Psoas muscle (tissue), 8 donors: Measurements from ENCODE around the gene RAB3D. TPM values are rescaled to one million over a fixed set of nuclear protein-coding genes. Genes with fewer than 3 reads are reported as not detected.

Experiments used
- ATAC-seq, 4 donors: fragments of 200-7000 bp; cut with Tn5 transposase; one replicate each; pipeline ENCODE4 v1.9.1; 2020; ENCODE audit warnings: moderate library complexity in 3 of 4, mild to moderate bottlenecking in 2 of 4
- DNase-seq, 2 donors: peaks; one replicate each; pipeline ENCODE4 v3.0.0-alpha.2; 2020
- H3K27ac ChIP-seq: fragments of 200-600 bp; one replicate; pipeline ENCODE4 v1.8.0; 2022
- H3K27me3 ChIP-seq, 3 donors: fragments of 200-600 bp in 1 of 3; one replicate each; pipeline versions ENCODE4 v1.6.1 to v1.8.0; 2013 to 2022; ENCODE audit warnings: low read length in 2 of 3, mild to moderate bottlenecking in 2 of 3, moderate library complexity in 1 of 3; ENCODE audit not compliant: insufficient read depth in 3 of 3
- H3K36me3 ChIP-seq, 2 donors: fragments of 200-600 bp in 1 of 2; one replicate each; pipeline versions ENCODE4 v1.6.1 to v1.8.0; 2013 to 2022; ENCODE audit warnings: low read depth in 1 of 2, mild to moderate bottlenecking in 1 of 2, moderate library complexity in 1 of 2; ENCODE audit not compliant: insufficient read depth in 1 of 2
- H3K4me1 ChIP-seq: fragments of 200-600 bp; one replicate; pipeline ENCODE4 v1.8.0; 2022
- H3K4me3 ChIP-seq: fragments of 200-600 bp; one replicate; pipeline ENCODE4 v1.8.0; 2022; ENCODE audit warnings: mild to moderate bottlenecking
- H3K9me3 ChIP-seq: fragments of 200-600 bp; one replicate; pipeline ENCODE4 v1.8.0; 2022
- WGBS, 3 donors: extraction: QIAGEN DNeasy Blood & Tissue Kit; methylation state at CpG; one replicate each; pipeline versions ENCODE4 v1.1.6 to v1.1.7; 2013; 5-methylcytosine and 5-hydroxymethylcytosine counted together
- intact Hi-C, 2 donors: fragments of 100-400 bp; cut with DNase I; formaldehyde crosslinking; loops; one replicate each; pipeline versions ENCODE4 v1.11.0 to v1.14.2; 2022
- polyA plus RNA-seq, 3 donors: library from polyadenylated mRNA; stranded (reverse); fragments of 200-250 nt; gene quantifications; one replicate each; pipeline ENCODE4 v1.2.3, GENCODE V29; 2013
- total RNA-seq, 4 donors: library from RNA; stranded (reverse); fragmentation: NEBNext Ultra II Directional in 2 of 4; extraction: Animal tissue kit (Norgen Biotek cat#: 25700) in 2 of 4; gene quantifications; one replicate each; pipeline versions ENCODE4 v1.2.1 to v1.2.4, GENCODE V29; 2021 to 2023
- TF ChIP-seq, protein P1 (sequence below): fragments of 200-600 bp; IDR thresholded peaks from one replicate; pipeline ENCODE4 v1.8.0; 2022; ENCODE audit warnings: antibody characterized with exemption
- donor health status: healthy with polysubstance abuse.
- donor health status: DM: no; HTN: no; CAD: no; lungs with moderate emphysema.
- donor health status: Bipolar disorder and iron deficiency.
- donor health status: healthy.
- donor health status: DM: yes; HTN: yes; CAD: no.
- donor health status: DM: no; HTN: no; CAD: no.
- donor health status: DM: no; HTN: no; CAD: no.
- donor health status: DM: yes; HTN: yes; CAD: no.

Gene RAB3D
- total and polyA plus RNA-seq, 7 donors, result 1.1 to 5.6 (median 4.0) TPM

DNA sequence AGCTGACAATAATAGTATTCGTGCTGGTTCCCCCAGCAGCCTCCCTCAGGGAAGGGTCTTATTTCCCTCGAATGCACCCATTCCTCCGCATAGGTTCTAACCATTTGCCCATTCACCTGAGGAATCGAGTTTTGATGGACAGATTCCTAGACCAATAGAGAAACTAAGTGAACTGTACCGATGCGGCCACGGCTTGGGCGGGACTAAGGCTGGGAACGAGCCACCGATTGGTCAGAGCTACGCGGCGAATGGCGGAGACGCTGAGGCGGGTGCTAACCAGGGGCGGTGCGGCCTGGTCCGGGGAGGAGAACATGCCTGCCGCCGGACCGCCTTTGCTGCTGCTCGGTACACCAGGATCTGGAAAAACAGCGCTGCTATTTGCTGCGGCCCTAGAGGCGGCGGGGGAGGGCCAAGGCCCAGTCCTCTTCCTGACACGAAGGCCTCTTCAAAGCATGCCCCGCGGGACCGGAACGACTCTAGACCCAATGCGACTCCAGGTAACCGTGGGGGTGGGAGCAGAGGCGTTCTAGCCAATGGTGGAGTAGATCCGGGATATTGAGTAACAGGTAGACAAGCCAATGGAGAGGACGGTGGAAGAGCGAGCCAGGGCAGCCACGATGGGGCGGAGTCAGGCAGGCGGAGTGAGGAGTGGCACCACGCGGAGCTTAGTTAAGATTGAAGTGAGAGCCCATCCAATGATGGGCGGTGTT is 35.1 kb upstream of the RAB3D start, which contains the start of gene SWSAP1:
Gene SWSAP1, plus strand, starts transcription at position 234 of the 710 bp plus-strand sequence. Its CDS starts 15 bp downstream, at position 249.
- TF ChIP-seq, protein P1, sequence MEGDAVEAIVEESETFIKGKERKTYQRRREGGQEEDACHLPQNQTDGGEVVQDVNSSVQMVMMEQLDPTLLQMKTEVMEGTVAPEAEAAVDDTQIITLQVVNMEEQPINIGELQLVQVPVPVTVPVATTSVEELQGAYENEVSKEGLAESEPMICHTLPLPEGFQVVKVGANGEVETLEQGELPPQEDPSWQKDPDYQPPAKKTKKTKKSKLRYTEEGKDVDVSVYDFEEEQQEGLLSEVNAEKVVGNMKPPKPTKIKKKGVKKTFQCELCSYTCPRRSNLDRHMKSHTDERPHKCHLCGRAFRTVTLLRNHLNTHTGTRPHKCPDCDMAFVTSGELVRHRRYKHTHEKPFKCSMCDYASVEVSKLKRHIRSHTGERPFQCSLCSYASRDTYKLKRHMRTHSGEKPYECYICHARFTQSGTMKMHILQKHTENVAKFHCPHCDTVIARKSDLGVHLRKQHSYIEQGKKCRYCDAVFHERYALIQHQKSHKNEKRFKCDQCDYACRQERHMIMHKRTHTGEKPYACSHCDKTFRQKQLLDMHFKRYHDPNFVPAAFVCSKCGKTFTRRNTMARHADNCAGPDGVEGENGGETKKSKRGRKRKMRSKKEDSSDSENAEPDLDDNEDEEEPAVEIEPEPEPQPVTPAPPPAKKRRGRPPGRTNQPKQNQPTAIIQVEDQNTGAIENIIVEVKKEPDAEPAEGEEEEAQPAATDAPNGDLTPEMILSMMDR, result no peak
- intact Hi-C loops, result loop anchor here in 1 of 2 donors (5.0 to 10.0 kb wide), 2 partner anchors 58 to 130 kb away; partner anchors contain the start of gene ZNF653

DNA sequence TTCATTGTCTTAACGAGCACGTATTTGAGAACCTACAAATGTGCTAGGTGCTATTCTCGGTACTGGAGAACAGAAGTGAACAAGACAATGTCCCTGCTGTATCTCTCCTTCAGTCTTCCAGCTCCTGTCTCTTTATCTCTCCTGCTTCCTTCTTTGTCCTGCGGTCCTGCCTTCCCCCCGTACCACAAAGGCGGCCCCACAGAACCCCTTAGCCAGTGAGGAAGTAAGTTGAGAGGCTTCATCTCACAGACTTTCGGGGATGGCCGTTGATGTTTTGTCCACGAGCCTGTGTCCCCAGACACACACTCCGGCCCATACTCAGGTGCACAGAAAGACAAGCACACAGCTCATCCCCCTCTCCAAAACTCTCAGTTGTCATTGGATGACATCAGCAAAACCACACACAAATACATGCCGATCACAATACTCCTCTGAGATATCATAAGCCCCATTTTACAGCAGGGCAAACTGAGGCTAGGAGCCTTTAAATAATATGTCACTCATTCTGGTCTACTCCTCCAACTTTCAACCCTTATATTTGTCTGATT is 34.5 kb upstream of the RAB3D start:
- no peak for DNase-seq
- H3K9me3 ChIP-seq, result no peaks in the 10 kb centered on the region
- intact Hi-C loops, result loop anchor here in 1 of 2 donors (10.0 kb wide), 1 partner anchor 131 kb away; the partner anchor contains the start of gene ZNF653
- H3K4me1 ChIP-seq, result peaks cover 32% of the 10 kb centered on the region
- no peak for ATAC-seq
- WGBS, 3 donors, result 46 to 57% (median 49%) methylated on average over 11 of the region's 11 CpGs
- peak overlapping the region; percentile 76 for H3K4me3 ChIP-seq
- H3K27me3 ChIP-seq, result no peaks in the 10 kb centered on the region
- TF ChIP-seq, protein P1, result no peak
- peaks cover 0 to 16% of the 10 kb centered on the region in 2 donors for H3K36me3 ChIP-seq
- H3K27ac ChIP-seq, result peak overlapping the region; percentile 96

More for the DNA sequence above, 35.1 kb upstream of the RAB3D start, which contains the start of gene SWSAP1:
- Histone ChIP-seq H3K27ac (peak within 1 kb of the TSS; percentile 96), H3K4me1 (peaks cover 32% of the 10 kb centered on the region), H3K4me3 (peak within 1 kb of the TSS; percentile 76), H3K9me3 (no peaks in the 10 kb centered on the region), H3K36me3 (peaks cover 0 to 16% of the 10 kb centered on the region in 2 donors), H3K27me3 (no peaks in the 10 kb centered on the region)
- DNase-seq (peak; percentile 98 to 99), ATAC-seq (peak; percentile 97 to 98 (median 98))
- 0 to 1% (median 0%) methylated on average over 44 of the region's 44 CpGs for WGBS, 3 donors

DNA sequence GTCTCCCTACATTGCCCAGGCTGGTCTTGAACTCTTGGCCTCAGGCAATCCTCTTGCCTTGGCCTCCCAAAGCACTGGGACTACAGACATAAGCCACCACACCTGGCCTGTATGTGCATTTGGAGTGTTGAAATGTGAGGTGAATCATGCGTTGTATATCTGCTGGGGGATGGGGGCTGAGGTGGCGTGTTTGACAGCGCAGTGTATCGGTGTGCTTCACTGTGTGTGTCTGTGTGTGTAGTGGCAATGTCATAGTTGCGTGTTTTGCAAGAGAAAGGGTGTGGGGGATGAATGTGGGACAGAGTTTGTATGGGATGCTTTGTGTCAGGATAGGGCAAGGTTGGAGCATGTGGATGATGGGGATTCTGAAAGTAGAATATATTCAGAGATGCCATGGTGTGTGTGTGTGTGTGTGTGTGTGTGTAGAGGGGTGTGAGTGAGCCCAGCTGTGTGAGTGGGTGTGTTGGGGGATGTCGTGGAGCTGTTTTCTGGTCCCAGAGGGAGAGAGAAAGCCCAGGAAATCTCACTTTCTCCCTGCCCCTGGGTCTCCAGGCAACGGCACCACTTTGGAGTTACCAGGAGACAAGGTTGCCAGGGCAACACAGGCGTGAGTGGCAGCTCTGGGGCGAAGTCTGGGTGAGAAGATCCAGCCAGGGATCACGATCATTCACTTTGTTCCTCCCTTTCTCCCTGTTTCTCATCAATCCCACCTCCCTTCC is 33.9 kb upstream of the RAB3D start:
- H3K4me1 ChIP-seq, result peaks cover 32% of the 10 kb centered on the region
- no peak overlapping the region for H3K27ac ChIP-seq
- H3K4me3 ChIP-seq, result no peak overlapping the region
- intact Hi-C loops, result loop anchor here in 1 of 2 donors (10.0 kb wide), 1 partner anchor 131 kb away; the partner anchor contains the start of gene ZNF653
- peaks cover 0 to 22% of the 10 kb centered on the region in 2 donors for H3K36me3 ChIP-seq
- no peak for ATAC-seq
- TF ChIP-seq, protein P1, result no peak
- WGBS, 3 donors, result 54 to 58% (median 58%) methylated on average over 9 to 10 of the region's 10 CpGs
- no peaks in the 10 kb centered on the region for H3K9me3 ChIP-seq
- no peaks in the 10 kb centered on the region for H3K27me3 ChIP-seq
- DNase-seq, result no peak

DNA sequence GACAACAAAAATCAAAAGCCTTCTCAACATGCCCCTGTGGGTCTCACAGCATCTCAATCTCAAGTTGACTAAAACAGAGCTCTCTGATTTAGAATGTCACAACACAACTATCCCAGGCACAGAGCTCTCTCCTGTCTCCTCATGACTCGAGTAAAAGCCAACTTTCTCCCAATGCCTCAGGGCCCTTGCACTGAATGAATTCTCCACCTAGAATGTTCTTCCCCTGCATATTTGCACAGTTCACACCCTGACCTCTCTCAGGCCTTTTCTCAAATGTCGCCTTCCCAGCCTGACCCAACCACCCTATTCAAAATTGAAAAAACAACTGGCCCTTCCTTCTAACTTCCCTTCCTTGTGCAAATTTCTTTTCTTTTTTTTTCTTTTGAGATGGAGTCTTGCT is 31.3 kb upstream of the RAB3D start:
- no peaks in the 10 kb centered on the region for H3K9me3 ChIP-seq
- no peak for DNase-seq
- H3K4me3 ChIP-seq, result no peak overlapping the region
- H3K4me1 ChIP-seq, result peaks cover 14% of the 10 kb centered on the region
- no peaks in the 10 kb centered on the region for H3K27me3 ChIP-seq
- no peak for ATAC-seq
- no peak overlapping the region for H3K27ac ChIP-seq
- 86 to 89% (median 88%) methylated on average over 2 of the region's 2 CpGs for WGBS, 3 donors
- intact Hi-C loops, result loop anchor here in 1 of 2 donors (10.0 kb wide), 1 partner anchor 134 kb away; the partner anchor contains the start of gene ZNF653
- H3K36me3 ChIP-seq, result peaks cover 0 to 41% of the 10 kb centered on the region in 2 donors
- TF ChIP-seq, protein P1, result no peak
